HS-27A (cell line): ENCODE data around the gene FMN2.
"Not testable (repeated sequence)": the region's sequence is repeated elsewhere in the genome, so short reads cannot be mapped to it uniquely, and the experiment has no call there.

Experiments used
- DNase-seq: peaks from one replicate; pipeline ENCODE4 v3.0.0-alpha.2; 2012; ENCODE audit warnings: low read depth, missing footprints

Gene FMN2

GRCh38 chr1:240310226-240310925, 218.7 kb downstream of the FMN2 start:
- peak; percentile 9 for DNase-seq

- DNase-seq: peak; percentile 46
Measured at GRCh38 chr1:240312872-240313271, 221.2 kb downstream of the FMN2 start.

- no peak for DNase-seq
Measured at GRCh38 chr1:240314845-240315801, 223.4 kb downstream of the FMN2 start.

GRCh38 chr1:240319998-240320397, 228.3 kb downstream of the FMN2 start:
- no peak for DNase-seq

- DNase-seq: no peak
Measured at GRCh38 chr1:240320659-240321058, 229.0 kb downstream of the FMN2 start.

GRCh38 chr1:240322943-240323342, 231.3 kb downstream of the FMN2 start:
- DNase-seq: no peak

- not testable (repeated sequence) for DNase-seq
Measured at GRCh38 chr1:240328382-240328781, 236.7 kb downstream of the FMN2 start.

GRCh38 chr1:240329443-240329842, 237.8 kb downstream of the FMN2 start:
- no peak for DNase-seq

- DNase-seq: no peak
Measured at GRCh38 chr1:240332672-240333071, 241.0 kb downstream of the FMN2 start.

- DNase-seq: no peak
Measured at GRCh38 chr1:240337781-240338180, 246.1 kb downstream of the FMN2 start.

GRCh38 chr1:240338837-240339236, 247.2 kb downstream of the FMN2 start:
- DNase-seq: no peak

- no peak for DNase-seq
Measured at GRCh38 chr1:240341365-240342250, 249.9 kb downstream of the FMN2 start.

GRCh38 chr1:240342251-240342625, 250.6 kb downstream of the FMN2 start:
- no peak for DNase-seq

GRCh38 chr1:240343045-240343444, 251.4 kb downstream of the FMN2 start:
- no peak for DNase-seq

GRCh38 chr1:240343966-240344365, 252.3 kb downstream of the FMN2 start:
- no peak for DNase-seq

- no peak for DNase-seq
Measured at GRCh38 chr1:240344918-240345317, 253.2 kb downstream of the FMN2 start.

GRCh38 chr1:240349695-240350094, 258.0 kb downstream of the FMN2 start:
- DNase-seq: no peak

GRCh38 chr1:240350910-240351331, 259.2 kb downstream of the FMN2 start:
- peak; percentile 45 for DNase-seq

GRCh38 chr1:240351690-240352089, 260.0 kb downstream of the FMN2 start:
- no peak for DNase-seq

- DNase-seq: no peak
Measured at GRCh38 chr1:240352769-240353168, 261.1 kb downstream of the FMN2 start.

GRCh38 chr1:240356568-240356967, 264.9 kb downstream of the FMN2 start:
- DNase-seq: no peak

GRCh38 chr1:240362046-240362445, 270.4 kb downstream of the FMN2 start:
- no peak for DNase-seq
